ENCODE measurements around the gene KCNK15.

GRCh38 chr20:44771172-44771535 is 25.5 kb downstream of the KCNK15 start:
- TF ChIP-seq, protein P1, sequence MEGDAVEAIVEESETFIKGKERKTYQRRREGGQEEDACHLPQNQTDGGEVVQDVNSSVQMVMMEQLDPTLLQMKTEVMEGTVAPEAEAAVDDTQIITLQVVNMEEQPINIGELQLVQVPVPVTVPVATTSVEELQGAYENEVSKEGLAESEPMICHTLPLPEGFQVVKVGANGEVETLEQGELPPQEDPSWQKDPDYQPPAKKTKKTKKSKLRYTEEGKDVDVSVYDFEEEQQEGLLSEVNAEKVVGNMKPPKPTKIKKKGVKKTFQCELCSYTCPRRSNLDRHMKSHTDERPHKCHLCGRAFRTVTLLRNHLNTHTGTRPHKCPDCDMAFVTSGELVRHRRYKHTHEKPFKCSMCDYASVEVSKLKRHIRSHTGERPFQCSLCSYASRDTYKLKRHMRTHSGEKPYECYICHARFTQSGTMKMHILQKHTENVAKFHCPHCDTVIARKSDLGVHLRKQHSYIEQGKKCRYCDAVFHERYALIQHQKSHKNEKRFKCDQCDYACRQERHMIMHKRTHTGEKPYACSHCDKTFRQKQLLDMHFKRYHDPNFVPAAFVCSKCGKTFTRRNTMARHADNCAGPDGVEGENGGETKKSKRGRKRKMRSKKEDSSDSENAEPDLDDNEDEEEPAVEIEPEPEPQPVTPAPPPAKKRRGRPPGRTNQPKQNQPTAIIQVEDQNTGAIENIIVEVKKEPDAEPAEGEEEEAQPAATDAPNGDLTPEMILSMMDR (optimal IDR thresholded peaks at IDR 0.05 in 1 of 3, IDR thresholded peaks at IDR 0.05 in 1 of 3, conservative IDR thresholded peaks at IDR 0.05 in 1 of 3; ENCODE audit: extremely low read depth in 1 of 3, insufficient read depth in 2 of 3, low read length in 3 of 3), result no peak
- TF ChIP-seq EZH2 (IDR thresholded peaks at IDR 0.05; ENCODE audit: low read length), result no peak

Data from keratinocyte (primary cell).